HUES64 (cell line): ENCODE data around the gene ERICH6. TPM values are rescaled to one million over a fixed set of nuclear protein-coding genes. Genes with fewer than 3 reads are reported as not detected.

Experiments
- H3K27ac ChIP-seq: 2 replicates; pipeline ENCODE4 v1.7.0; 2013; ENCODE audit warnings: low read depth, low read length, inconsistent platforms
- H3K27me3 ChIP-seq: 2 replicates; pipeline ENCODE4 v1.6.1; 2013; ENCODE audit warnings: mild to moderate bottlenecking, low read length; ENCODE audit not compliant: insufficient read depth
- H3K36me3 ChIP-seq: 2 replicates; pipeline ENCODE4 v1.6.1; 2013; ENCODE audit warnings: mild to moderate bottlenecking, low read length; ENCODE audit not compliant: insufficient read depth
- H3K4me1 ChIP-seq: 2 replicates; pipeline ENCODE4 v1.6.1; 2013; ENCODE audit warnings: mild to moderate bottlenecking, low read length, moderate library complexity; ENCODE audit not compliant: insufficient read depth
- H3K4me3 ChIP-seq: 2 replicates; pipeline ENCODE4 v1.5.1; 2013; ENCODE audit warnings: mild to moderate bottlenecking, low read length, moderate library complexity
- H3K9ac ChIP-seq: 2 replicates; pipeline ENCODE4 v1.6.1; 2013; ENCODE audit warnings: mild to moderate bottlenecking, low read depth, low read length
- H3K9me3 ChIP-seq: 2 replicates; pipeline ENCODE4 v1.6.1; 2013; ENCODE audit warnings: low read depth, low read length; ENCODE audit not compliant: insufficient read depth
- WGBS: fragments of 150-250, 120-280 bp; methylation state at CpG from one replicate; pipeline ENCODE4 v1.1.7; 2013; ENCODE audit warnings: missing lambda C conversion rate; 5-methylcytosine and 5-hydroxymethylcytosine counted together
- polyA plus RNA-seq, 2 experiments: library from polyadenylated mRNA; stranded (reverse); fragments of 50-300 nt; gene quantifications; one replicate each; pipeline ENCODE4 v1.2.3, GENCODE V29; 2013

ERICH6 gene
- not detected for polyA plus RNA-seq (2013, experiment 1 of 2)
- not detected for polyA plus RNA-seq (2013, experiment 2 of 2)

GRCh38 chr3:150703756-150704344, at the start of gene ERICH6:
ERICH6 (minus strand) TSS chr3:150703920; CDS start chr3:150703898, 22 bp downstream.
- no peak within 1 kb of the TSS; the same call in 1 of the 2 replicates for H3K27ac ChIP-seq
- H3K36me3 ChIP-seq, result no peaks in the 10 kb centered on the region
- no peaks in the 10 kb centered on the region for H3K27me3 ChIP-seq
- peak within 1 kb of the TSS; percentile 69 for H3K4me3 ChIP-seq
- H3K4me1 ChIP-seq, result no peaks in the 10 kb centered on the region; the same call in 1 of the 2 replicates
- no peaks in the 10 kb centered on the region for H3K9me3 ChIP-seq
- WGBS, result under 1% methylated on average over 35 of the region's 35 CpGs
- peak within 1 kb of the TSS; percentile 77 for H3K9ac ChIP-seq

GRCh38 chr3:150751781-150752263, 48.1 kb upstream of the ERICH6 start:
- Histone ChIP-seq H3K36me3 (no peaks in the 10 kb centered on the region), H3K27ac (no peak overlapping the region)
- WGBS, result 88% methylated on average over 2 of the region's 2 CpGs

GRCh38 chr3:150749255-150749654, 45.5 kb upstream of the ERICH6 start:
- 0 out of 2 replicates have a peak, but pooled peaks cover 12% of the 10 kb centered on the region for H3K4me1 ChIP-seq
- H3K9ac ChIP-seq, result no peak overlapping the region
- H3K27me3 ChIP-seq, result no peaks in the 10 kb centered on the region
- H3K36me3 ChIP-seq, result no peaks in the 10 kb centered on the region
- H3K27ac ChIP-seq, result no peak overlapping the region
- H3K9me3 ChIP-seq, result no peaks in the 10 kb centered on the region
- 96% methylated on average over 5 of the region's 6 CpGs for WGBS
- H3K4me3 ChIP-seq, result no peak overlapping the region

More at GRCh38 chr3:150751781-150752263, 48.1 kb upstream of the ERICH6 start:
- Histone ChIP-seq H3K4me1 (0 out of 2 replicates have a peak, but pooled peaks cover 12% of the 10 kb centered on the region), H3K9ac (no peak overlapping the region), H3K9me3 (no peaks in the 10 kb centered on the region), H3K27me3 (no peaks in the 10 kb centered on the region), H3K4me3 (no peak overlapping the region)

- Histone ChIP-seq H3K27me3 (no peaks in the 10 kb centered on the region), H3K4me3 (no peak overlapping the region), H3K27ac (no peak overlapping the region), H3K4me1 (0 out of 2 replicates have a peak, but pooled peaks cover 12% of the 10 kb centered on the region), H3K9ac (no peak overlapping the region), H3K36me3 (no peaks in the 10 kb centered on the region), H3K9me3 (no peaks in the 10 kb centered on the region)
- 100% methylated on average over 1 of the region's 1 CpG for WGBS
Measured at GRCh38 chr3:150748684-150749047, 44.9 kb upstream of the ERICH6 start.

- Histone ChIP-seq H3K27me3 (no peaks in the 10 kb centered on the region), H3K27ac (no peak overlapping the region), H3K36me3 (no peaks in the 10 kb centered on the region), H3K9ac (no peak overlapping the region), H3K9me3 (no peaks in the 10 kb centered on the region), H3K4me1 (0 out of 2 replicates have a peak, but pooled peaks cover 12% of the 10 kb centered on the region), H3K4me3 (no peak overlapping the region)
- WGBS, result 92% methylated on average over 4 of the region's 5 CpGs
Measured at GRCh38 chr3:150747886-150748683, 44.4 kb upstream of the ERICH6 start.

- no peaks in the 10 kb centered on the region for H3K9me3 ChIP-seq
- no peak overlapping the region for H3K27ac ChIP-seq
- no peak overlapping the region for H3K4me3 ChIP-seq
- 0 out of 2 replicates have a peak, but pooled peaks cover 11% of the 10 kb centered on the region for H3K4me1 ChIP-seq
- H3K36me3 ChIP-seq, result no peaks in the 10 kb centered on the region; the same call in 1 of the 2 replicates
- WGBS, result 92% methylated on average over 7 of the region's 7 CpGs
- H3K9ac ChIP-seq, result no peak overlapping the region
- no peaks in the 10 kb centered on the region for H3K27me3 ChIP-seq
Measured at GRCh38 chr3:150746791-150747590, 43.3 kb upstream of the ERICH6 start.

- WGBS, result 98% methylated on average over 3 of the region's 3 CpGs
- H3K4me3 ChIP-seq, result no peak overlapping the region
- no peaks in the 10 kb centered on the region for H3K27me3 ChIP-seq
- no peak overlapping the region for H3K27ac ChIP-seq
- no peak overlapping the region for H3K9ac ChIP-seq
- 0 out of 2 replicates have a peak, but pooled peaks cover 6% of the 10 kb centered on the region for H3K4me1 ChIP-seq
- H3K36me3 ChIP-seq, result no peaks in the 10 kb centered on the region; the same call in 1 of the 2 replicates
- H3K9me3 ChIP-seq, result no peaks in the 10 kb centered on the region
Measured at GRCh38 chr3:150745832-150746231, 42.1 kb upstream of the ERICH6 start.

GRCh38 chr3:150744919-150745211, 41.1 kb upstream of the ERICH6 start:
- 95% methylated on average over 1 of the region's 1 CpG for WGBS
- Histone ChIP-seq H3K4me3 (no peak overlapping the region), H3K4me1 (0 out of 2 replicates have a peak, but pooled peaks cover 6% of the 10 kb centered on the region), H3K27me3 (no peaks in the 10 kb centered on the region), H3K27ac (no peak overlapping the region), H3K9ac (no peak overlapping the region), H3K9me3 (no peaks in the 10 kb centered on the region), H3K36me3 (no peaks in the 10 kb centered on the region; the same call in 1 of the 2 replicates)

- WGBS, result 86% methylated on average over 7 of the region's 8 CpGs
- no peak overlapping the region for H3K4me3 ChIP-seq
- H3K27me3 ChIP-seq, result no peaks in the 10 kb centered on the region
- H3K4me1 ChIP-seq, result 0 out of 2 replicates have a peak, but pooled peaks cover 6% of the 10 kb centered on the region
- H3K9me3 ChIP-seq, result no peaks in the 10 kb centered on the region
- no peak overlapping the region for H3K9ac ChIP-seq
- H3K27ac ChIP-seq, result no peak overlapping the region
- H3K36me3 ChIP-seq, result no peaks in the 10 kb centered on the region; the same call in 1 of the 2 replicates
Measured at GRCh38 chr3:150744041-150744918, 40.6 kb upstream of the ERICH6 start.

GRCh38 chr3:150743508-150743907, 39.8 kb upstream of the ERICH6 start:
- Histone ChIP-seq H3K4me1 (peaks cover 6% of the 10 kb centered on the region), H3K27ac (no peak overlapping the region), H3K9me3 (no peaks in the 10 kb centered on the region), H3K36me3 (no peaks in the 10 kb centered on the region; the same call in 1 of the 2 replicates), H3K27me3 (no peaks in the 10 kb centered on the region), H3K9ac (no peak overlapping the region), H3K4me3 (no peak overlapping the region)
- 88% methylated on average over 2 of the region's 2 CpGs for WGBS
